Activated gamma-delta T cell (primary cell): ENCODE data around the gene OPHN1.
"Not testable (repeated sequence)": the region's sequence is repeated elsewhere in the genome, so short reads cannot be mapped to it uniquely, and the experiment has no call there.

Experiments used
- DNase-seq: peaks from one replicate; lab custom pipeline; 2025; lab: John Stamatoyannopoulos, UW

OPHN1 gene

DNA sequence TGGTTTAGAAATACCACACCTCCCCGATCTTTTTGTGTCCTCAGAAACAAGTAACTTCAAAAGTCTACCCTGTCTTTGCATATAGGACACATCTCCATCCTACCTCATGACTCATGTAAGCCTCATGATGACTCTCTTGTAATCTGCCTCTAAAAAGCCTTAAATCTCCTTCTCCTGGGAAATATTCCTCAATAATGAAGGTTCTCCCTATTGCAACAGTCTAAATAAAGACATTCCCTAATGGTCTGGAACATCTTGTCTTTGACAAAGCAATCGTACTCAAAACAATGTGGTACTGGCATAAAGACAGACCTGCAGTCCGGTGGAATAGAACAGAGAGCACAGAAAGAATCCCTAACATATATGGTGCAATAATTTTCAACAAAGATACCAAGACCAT is 257.7 kb downstream of the OPHN1 start:
- DNase-seq = no peak

GRCh38 chrX:68163441-68163840 is 269.9 kb downstream of the OPHN1 start:
- DNase-seq = no peak

DNA sequence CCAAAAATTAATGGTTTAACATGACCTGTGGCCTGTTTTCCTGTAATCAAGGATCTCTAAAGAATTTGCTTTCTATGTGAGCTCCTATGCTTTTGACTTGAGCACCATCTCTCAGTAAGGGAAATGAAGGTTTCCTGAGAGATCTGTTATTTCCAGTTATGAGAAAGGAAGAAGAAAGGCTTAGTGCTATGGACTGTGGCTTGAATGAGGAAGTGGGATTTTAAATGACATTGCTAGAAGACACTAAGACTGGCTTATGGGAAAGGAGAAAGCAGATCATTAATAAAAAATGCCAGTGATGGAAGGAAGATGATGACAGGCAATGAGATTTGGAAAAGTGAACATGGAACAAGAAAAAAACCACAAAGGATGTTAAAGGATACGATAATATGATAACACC is 285.4 kb downstream of the OPHN1 start:
- no peak for DNase-seq

- DNase-seq = no peak
Observed at GRCh38 chrX:68146054-68146453, 287.2 kb downstream of the OPHN1 start.

GRCh38 chrX:68139791-68140190 is 293.5 kb downstream of the OPHN1 start:
- no peak for DNase-seq

- no peak for DNase-seq
Observed at GRCh38 chrX:68133181-68133580, 300.1 kb downstream of the OPHN1 start.

GRCh38 chrX:68132749-68133148 is 300.5 kb downstream of the OPHN1 start:
- peak; percentile 6 for DNase-seq

GRCh38 chrX:68121835-68122234 is 311.5 kb downstream of the OPHN1 start:
- DNase-seq = no peak

GRCh38 chrX:68121371-68121770 is 311.9 kb downstream of the OPHN1 start:
- DNase-seq = no peak

DNA sequence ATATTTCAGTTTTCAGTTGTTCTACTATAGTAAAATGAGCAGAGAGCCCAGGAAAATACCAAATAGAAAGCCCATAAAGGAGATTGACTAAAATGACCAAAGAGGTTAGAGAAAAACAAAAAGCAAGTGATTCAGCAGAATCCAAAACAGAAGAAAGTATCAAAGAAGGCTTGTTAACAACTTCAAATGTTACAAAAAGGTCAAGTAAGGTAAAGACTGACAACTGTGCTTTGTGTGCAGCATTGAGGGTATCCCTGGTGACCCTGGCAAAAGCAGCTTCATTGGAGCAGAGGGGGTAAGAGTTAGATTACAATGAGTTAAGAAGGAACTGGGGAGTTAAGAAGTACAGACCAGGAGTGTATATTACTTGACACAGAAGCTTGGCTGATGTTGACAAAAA is 317.9 kb downstream of the OPHN1 start:
- DNase-seq = no peak

- DNase-seq = no peak
Observed at GRCh38 chrX:68114573-68115129, 318.6 kb downstream of the OPHN1 start.

DNA sequence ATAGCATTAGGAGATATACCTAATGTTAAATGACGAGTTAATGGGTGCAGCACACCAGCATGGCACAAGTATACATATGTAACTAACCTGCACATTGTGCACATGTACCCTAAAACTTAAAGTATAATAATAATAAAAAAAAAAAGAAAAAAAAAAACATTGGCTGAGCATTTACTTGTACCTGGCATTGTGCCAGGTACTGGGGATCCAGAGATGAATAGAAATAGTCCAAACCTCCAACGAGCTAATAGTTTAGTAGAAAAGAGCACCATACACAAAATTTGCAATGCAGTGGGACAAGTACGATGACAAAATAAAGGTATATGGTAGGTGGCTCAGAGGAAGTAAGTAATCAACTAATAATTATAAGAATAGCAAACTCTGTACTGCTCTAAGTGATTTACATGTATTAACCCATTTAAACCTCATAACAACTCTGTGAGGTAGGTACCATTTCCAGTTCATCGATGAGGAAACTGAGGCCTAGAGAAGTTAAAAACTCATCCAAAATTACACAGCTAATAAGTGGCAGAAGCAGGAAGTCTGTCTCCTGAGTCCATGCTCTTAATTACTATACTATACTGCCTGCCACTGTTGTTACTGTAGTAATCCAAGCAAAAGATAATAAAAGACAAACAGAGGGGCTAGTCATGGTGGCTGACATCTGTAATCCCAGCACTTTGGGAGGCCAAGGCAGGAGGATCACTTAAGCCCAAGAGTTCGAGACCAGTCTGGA is 319.3 kb downstream of the OPHN1 start:
- no peak for DNase-seq

GRCh38 chrX:68112321-68112720 is 321.0 kb downstream of the OPHN1 start:
- DNase-seq = no peak

DNA sequence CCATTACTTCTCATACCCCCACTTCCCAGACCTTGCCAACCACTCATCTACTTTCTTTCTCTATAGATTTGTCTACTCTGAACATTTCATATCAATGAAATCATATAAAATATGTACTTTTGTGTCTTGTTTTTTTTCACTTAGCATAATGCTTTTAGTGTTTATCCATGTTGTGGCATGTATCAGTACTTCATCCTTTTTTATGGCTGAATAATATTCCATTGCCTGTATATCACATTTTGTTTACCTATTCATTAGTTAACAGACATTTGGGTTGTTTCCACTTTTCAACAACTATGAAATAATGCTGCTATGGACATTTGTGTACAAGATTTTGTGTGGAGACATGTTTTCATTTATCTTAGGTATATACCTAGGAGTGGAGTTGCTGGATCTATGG is 324.1 kb downstream of the OPHN1 start:
- DNase-seq = no peak

GRCh38 chrX:68098431-68098830 is 334.9 kb downstream of the OPHN1 start:
- DNase-seq = no peak

GRCh38 chrX:68090266-68090665 is 343.0 kb downstream of the OPHN1 start:
- no peak for DNase-seq

DNA sequence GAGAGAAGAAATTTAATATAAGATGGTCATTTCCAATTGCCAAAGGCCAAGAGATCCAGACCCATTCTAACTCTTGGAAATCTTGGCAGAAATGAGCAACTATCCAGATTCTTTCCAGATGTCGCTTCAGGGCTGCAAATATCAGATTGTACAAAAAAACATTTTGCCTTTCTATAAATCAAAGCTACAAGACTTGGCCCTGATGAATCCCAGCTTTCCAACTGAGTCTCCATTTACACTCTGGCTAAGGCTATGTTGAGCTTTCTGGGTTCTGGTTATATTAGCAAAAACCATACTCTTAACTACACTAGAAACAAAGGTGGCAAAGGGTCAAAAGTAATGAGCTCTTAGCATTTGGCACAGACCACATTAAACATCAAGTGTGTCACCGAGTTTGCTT is 345.8 kb downstream of the OPHN1 start:
- no peak for DNase-seq

GRCh38 chrX:68086709-68087108 is 346.6 kb downstream of the OPHN1 start:
- DNase-seq = no peak

GRCh38 chrX:68084765-68085164 is 348.5 kb downstream of the OPHN1 start:
- DNase-seq = no peak

- no peak for DNase-seq
Observed at GRCh38 chrX:68083510-68083909, 349.8 kb downstream of the OPHN1 start.

GRCh38 chrX:68079961-68080360 is 353.3 kb downstream of the OPHN1 start:
- no peak for DNase-seq

DNA sequence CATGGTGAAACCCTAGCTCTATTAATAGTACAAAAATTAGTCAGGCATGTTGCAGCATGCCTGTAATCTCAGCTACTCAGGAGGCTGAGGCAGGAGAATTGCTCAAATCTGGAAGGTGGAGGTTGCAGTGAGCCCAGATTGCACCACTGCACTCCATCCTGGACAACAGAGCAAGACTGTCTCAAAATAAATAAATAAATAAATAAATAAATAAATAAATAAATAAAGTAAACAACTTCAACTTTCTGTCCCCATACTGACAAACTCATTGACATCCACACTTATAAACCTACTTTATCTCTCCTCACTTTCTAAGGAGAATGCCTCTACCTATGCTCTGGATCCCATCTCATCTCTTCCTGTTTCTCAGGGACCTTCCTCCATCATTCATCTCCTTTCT is 354.5 kb downstream of the OPHN1 start:
- DNase-seq = not testable (repeated sequence)

DNA sequence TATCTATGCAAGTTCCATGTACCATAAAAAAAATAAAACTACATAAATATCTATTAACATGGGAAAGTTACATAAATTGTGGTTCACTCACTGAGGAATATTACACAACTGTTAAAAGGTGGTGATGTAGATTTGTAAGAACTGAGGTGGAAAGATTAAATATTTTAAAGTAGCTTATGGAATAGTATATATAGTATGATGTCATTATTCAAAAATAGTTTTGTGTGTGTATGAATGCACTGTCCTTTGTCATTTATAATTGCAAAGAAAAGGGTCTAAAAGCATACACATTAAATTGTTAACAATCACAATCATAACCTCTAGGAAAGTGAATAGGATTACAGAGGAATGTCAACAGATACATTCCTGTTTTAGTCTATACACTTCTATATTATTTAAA is 355.9 kb downstream of the OPHN1 start:
- no peak for DNase-seq

- no peak for DNase-seq
Observed at GRCh38 chrX:68072041-68072440, 361.3 kb downstream of the OPHN1 start.
